ENCODE results near the gene DNAJC6.

Gene DNAJC6

GRCh38 chr1:65330021-65330420, 20.7 kb downstream of the DNAJC6 start:
- no peaks in the 10 kb centered on the region for H3K9me3 ChIP-seq (ENCODE audit: insufficient read depth, low read length)
- H3K27ac ChIP-seq (ENCODE audit: low read depth, low read length), result no peak overlapping the region
- H3K4me3 ChIP-seq (ENCODE audit: insufficient read depth, low read length, poor library complexity, severe bottlenecking), result no peak overlapping the region
- no peaks in the 10 kb centered on the region for H3K79me2 ChIP-seq (ENCODE audit: insufficient read depth, low read length)
- no peaks in the 10 kb centered on the region for H3F3A ChIP-seq (ENCODE audit: insufficient read depth)
- H4K20me1 ChIP-seq (ENCODE audit: low read depth, low read length), result no peaks in the 10 kb centered on the region
- TF ChIP-seq CTCF (IDR thresholded peaks at IDR 0.05; ENCODE audit: insufficient read depth, low read length, poor library complexity, severe bottlenecking) (no peak), EZH2phosphoT487 (conservative IDR thresholded peaks at IDR 0.05; ENCODE audit: low read length) (no peak)
- H3K36me3 ChIP-seq (ENCODE audit: low read length), result no peaks in the 10 kb centered on the region
- no peaks in the 10 kb centered on the region for H3K9me2 ChIP-seq (replicated peaks; ENCODE audit: insufficient read depth, low read length)
- no peak overlapping the region for H2AFZ ChIP-seq (ENCODE audit: low read depth, low read length, severe bottlenecking)
- no peak overlapping the region for H3K4me2 ChIP-seq (ENCODE audit: low read depth, low read length, poor library complexity, severe bottlenecking)
- H3K27me3 ChIP-seq (ENCODE audit: low read length), result no peaks in the 10 kb centered on the region
- no peak overlapping the region for H3K9ac ChIP-seq (ENCODE audit: low read length)

GRCh38 chr1:65330822-65331221, 21.5 kb downstream of the DNAJC6 start:
- Histone ChIP-seq H3K79me2 (ENCODE audit: insufficient read depth, low read length) (no peaks in the 10 kb centered on the region), H3K4me3 (ENCODE audit: insufficient read depth, low read length, poor library complexity, severe bottlenecking) (no peak overlapping the region), H3F3A (ENCODE audit: insufficient read depth) (no peaks in the 10 kb centered on the region), H3K9me2 (replicated peaks; ENCODE audit: insufficient read depth, low read length) (no peaks in the 10 kb centered on the region), H2AFZ (ENCODE audit: low read depth, low read length, severe bottlenecking) (no peak overlapping the region), H3K36me3 (ENCODE audit: low read length) (no peaks in the 10 kb centered on the region), H3K27ac (ENCODE audit: low read depth, low read length) (no peak overlapping the region), H4K20me1 (ENCODE audit: low read depth, low read length) (no peaks in the 10 kb centered on the region), H3K27me3 (ENCODE audit: low read length) (no peaks in the 10 kb centered on the region), H3K4me2 (ENCODE audit: low read depth, low read length, poor library complexity, severe bottlenecking) (no peak overlapping the region), H3K9me3 (ENCODE audit: insufficient read depth, low read length) (no peaks in the 10 kb centered on the region), H3K9ac (ENCODE audit: low read length) (no peak overlapping the region)
- no peak for TF ChIP-seq CTCF (IDR thresholded peaks at IDR 0.05; ENCODE audit: insufficient read depth, low read length, poor library complexity, severe bottlenecking)
- TF ChIP-seq EZH2phosphoT487 (conservative IDR thresholded peaks at IDR 0.05; ENCODE audit: low read length), result no peak

- Histone ChIP-seq H3K4me3 (ENCODE audit: insufficient read depth, low read length, poor library complexity, severe bottlenecking) (no peak overlapping the region), H3K9me2 (replicated peaks; ENCODE audit: insufficient read depth, low read length) (no peaks in the 10 kb centered on the region), H3K4me2 (ENCODE audit: low read depth, low read length, poor library complexity, severe bottlenecking) (no peak overlapping the region), H3K27me3 (ENCODE audit: low read length) (no peaks in the 10 kb centered on the region), H3K27ac (ENCODE audit: low read depth, low read length) (no peak overlapping the region), H2AFZ (ENCODE audit: low read depth, low read length, severe bottlenecking) (no peak overlapping the region), H3K36me3 (ENCODE audit: low read length) (no peaks in the 10 kb centered on the region), H4K20me1 (ENCODE audit: low read depth, low read length) (no peaks in the 10 kb centered on the region), H3K79me2 (ENCODE audit: insufficient read depth, low read length) (no peaks in the 10 kb centered on the region), H3F3A (ENCODE audit: insufficient read depth) (no peaks in the 10 kb centered on the region), H3K9me3 (ENCODE audit: insufficient read depth, low read length) (no peaks in the 10 kb centered on the region), H3K9ac (ENCODE audit: low read length) (no peak overlapping the region)
- TF ChIP-seq EZH2phosphoT487 (conservative IDR thresholded peaks at IDR 0.05; ENCODE audit: low read length), result no peak
- TF ChIP-seq CTCF (IDR thresholded peaks at IDR 0.05; ENCODE audit: insufficient read depth, low read length, poor library complexity, severe bottlenecking), result no peak
Observed at GRCh38 chr1:65332821-65333220, 23.5 kb downstream of the DNAJC6 start.
